ENCODE data around the gene NPFFR1. TPM values are rescaled to one million over a fixed set of nuclear protein-coding genes. Genes with fewer than 3 reads are reported as not detected.
A peak's percentile ranks its signal among the peaks of the same experiment; 100 is the strongest.

Gene NPFFR1
- total and polyA plus RNA-seq, 10 of the 15 experiments (the other 5 are each of a cell fraction or from before 2014, with no cell fraction given), result 0.03 TPM; not detected in 9

GRCh38 chr10:70331486-70332268 lies 47.9 kb upstream of the NPFFR1 start (continued):
- TF ChIP-seq ATF7 (IDR thresholded peaks at IDR 0.05; ENCODE audit: low read depth), result peak; percentile 51; the same call in 1 of the 2 replicates
- TF ChIP-seq RELB (IDR thresholded peaks at IDR 0.05; ENCODE audit: low read depth), result peak; percentile 43; the same call in 1 of the 2 replicates
- no peak for TF ChIP-seq MYC (IDR thresholded peaks at IDR 0.05; ENCODE audit: insufficient read depth, insufficient read length, insufficient replicate concordance, low read length, severe bottlenecking)
- TF ChIP-seq, protein P1, sequence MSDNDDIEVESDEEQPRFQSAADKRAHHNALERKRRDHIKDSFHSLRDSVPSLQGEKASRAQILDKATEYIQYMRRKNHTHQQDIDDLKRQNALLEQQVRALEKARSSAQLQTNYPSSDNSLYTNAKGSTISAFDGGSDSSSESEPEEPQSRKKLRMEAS (IDR thresholded peaks at IDR 0.05; ENCODE audit: low read depth, low read length), result no peak
- no peak for TF ChIP-seq ZZZ3 (IDR thresholded peaks at IDR 0.05; ENCODE audit: control insufficient read depth, insufficient read length, low read depth)
- no peak for TF ChIP-seq YBX1 (IDR thresholded peaks at IDR 0.05)
- no peak for TF ChIP-seq NKRF (conservative IDR thresholded peaks at IDR 0.05)
- no peak for TF ChIP-seq TCF12 (IDR thresholded peaks at IDR 0.05; ENCODE audit: low read depth, low read length)
- TF ChIP-seq ZBTB4 (CRISPR knock-in tag; IDR thresholded peaks at IDR 0.05), result no peak
- peak; percentile 24 for TF ChIP-seq MEF2B (IDR thresholded peaks at IDR 0.05; ENCODE audit: partially characterized antibody, poor library complexity, severe bottlenecking)
- peak; percentile 24; the same call in 1 of the 2 replicates for TF ChIP-seq POLR2AphosphoS5 (IDR thresholded peaks at IDR 0.05; ENCODE audit: low read length)
- no peak for TF ChIP-seq FOXK2 (IDR thresholded peaks at IDR 0.05)
- no peak; the same call in 1 of the 2 replicates for TF ChIP-seq ATF2 (IDR thresholded peaks at IDR 0.05; ENCODE audit: low read length)
- TF ChIP-seq ZBTB40 (IDR thresholded peaks at IDR 0.05; ENCODE audit: borderline replicate concordance), result peak; percentile 31; the same call in 1 of the 2 replicates
- peak; percentile 82 for TF ChIP-seq RUNX3 (IDR thresholded peaks at IDR 0.05; ENCODE audit: low read length)
